NCI-H526 treated with DMSO at 0.1 percent for 48 hours (cell line): ENCODE data around the gene CTDP1.
A peak's percentile ranks its signal among the peaks of the same experiment; 100 is the strongest.

ENCODE experiments used
- DNase-seq: peaks from one replicate; lab custom pipeline; 2025; lab: John Stamatoyannopoulos, UW

Gene CTDP1

GRCh38 chr18:79644666-79645057 is 34.9 kb upstream of the CTDP1 start:
- DNase-seq: no peak

- DNase-seq: no peak
Measured at GRCh38 chr18:79645291-79645983, 34.2 kb upstream of the CTDP1 start.

DNA sequence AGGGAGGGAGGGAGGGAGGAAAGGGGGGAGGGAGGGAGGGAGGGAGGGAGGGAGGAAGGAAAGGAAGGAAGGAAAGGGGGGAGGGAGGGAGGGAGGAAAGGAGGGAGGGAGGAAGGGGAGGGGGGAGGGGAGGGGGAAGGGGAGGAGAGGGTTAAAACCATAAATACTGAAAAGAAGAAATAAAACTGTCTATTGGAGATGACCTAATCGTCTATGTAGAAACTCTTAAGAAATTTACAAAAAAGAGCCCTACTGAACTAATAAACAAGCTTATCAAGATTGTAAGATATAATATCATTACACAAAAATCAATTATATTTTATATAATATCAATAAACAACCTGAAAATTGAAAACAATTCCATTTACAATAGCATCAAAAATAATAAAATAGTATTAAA is 32.3 kb upstream of the CTDP1 start:
- no peak for DNase-seq

DNA sequence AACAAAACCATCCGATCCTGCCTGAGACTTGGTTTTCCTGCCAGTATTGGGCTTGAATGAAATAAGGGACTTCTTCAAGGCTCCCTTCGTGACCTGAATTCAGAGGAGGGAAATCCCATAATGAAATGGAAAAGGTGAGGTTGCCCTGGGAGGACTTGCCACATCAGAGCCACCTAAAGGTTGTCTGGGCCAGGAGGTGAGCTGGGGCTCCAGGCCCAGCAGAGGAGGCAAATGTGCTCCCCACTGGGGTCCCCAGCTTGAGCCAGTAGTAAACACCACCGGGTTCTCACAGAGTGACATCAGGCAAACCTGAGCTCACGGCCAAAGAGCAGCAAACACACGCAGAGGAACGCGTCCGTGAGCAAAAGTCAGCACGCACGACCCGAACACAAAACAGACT is 28.6 kb upstream of the CTDP1 start:
- DNase-seq: no peak

DNA sequence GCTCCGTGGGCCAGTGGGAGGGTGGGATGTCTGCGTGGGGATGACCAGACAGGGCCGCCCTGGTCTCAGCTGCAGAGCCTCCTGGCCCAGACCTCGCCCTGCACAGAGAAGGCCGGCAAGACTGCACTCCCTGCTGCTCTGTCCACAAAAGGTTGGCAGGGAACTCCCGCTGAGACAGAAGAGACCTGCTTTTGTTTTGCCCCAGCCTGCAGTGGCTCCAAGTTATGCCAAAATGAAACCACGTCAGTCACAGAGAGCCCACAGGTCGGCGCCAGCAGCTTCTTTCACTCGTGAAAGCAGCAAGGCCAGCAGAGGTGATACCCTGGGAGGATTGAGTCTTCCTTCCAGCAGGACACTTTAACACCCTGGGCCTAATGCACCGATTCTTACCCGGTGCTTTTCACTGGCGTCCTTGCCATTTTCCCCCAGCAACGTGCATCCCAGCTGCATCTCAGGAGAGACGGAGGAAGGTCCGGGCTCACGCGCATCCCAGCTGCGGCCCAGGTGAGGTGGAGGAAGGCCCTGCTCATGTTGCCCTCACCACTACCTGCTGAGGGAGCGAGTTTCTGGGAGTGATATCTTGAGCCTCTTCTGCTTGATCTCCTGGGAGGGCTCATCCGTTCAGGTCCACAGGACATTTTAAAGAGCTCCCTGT is 22.1 kb upstream of the CTDP1 start:
- DNase-seq: no peak

DNA sequence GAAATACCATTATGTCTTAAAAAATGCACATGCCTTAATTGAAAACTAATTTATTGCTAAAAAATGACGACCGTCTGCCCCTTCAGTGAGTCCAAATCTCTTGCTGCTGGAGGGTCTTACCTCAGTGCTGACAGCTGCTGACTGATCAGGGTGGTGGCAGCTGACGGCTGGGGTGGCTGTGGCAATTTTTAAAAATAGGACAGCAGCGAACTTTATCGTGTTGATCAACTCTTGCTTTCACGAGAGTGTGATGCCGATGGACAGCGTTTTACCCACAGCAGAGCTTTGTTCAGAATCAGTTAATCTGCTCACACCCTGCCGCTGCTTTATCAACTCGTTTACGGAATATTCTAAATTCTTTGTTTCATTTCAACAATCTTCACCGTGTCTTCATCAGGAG is 21.2 kb upstream of the CTDP1 start:
- DNase-seq: no peak

- DNase-seq: no peak
Measured at GRCh38 chr18:79659733-79660132, 19.9 kb upstream of the CTDP1 start.

DNA sequence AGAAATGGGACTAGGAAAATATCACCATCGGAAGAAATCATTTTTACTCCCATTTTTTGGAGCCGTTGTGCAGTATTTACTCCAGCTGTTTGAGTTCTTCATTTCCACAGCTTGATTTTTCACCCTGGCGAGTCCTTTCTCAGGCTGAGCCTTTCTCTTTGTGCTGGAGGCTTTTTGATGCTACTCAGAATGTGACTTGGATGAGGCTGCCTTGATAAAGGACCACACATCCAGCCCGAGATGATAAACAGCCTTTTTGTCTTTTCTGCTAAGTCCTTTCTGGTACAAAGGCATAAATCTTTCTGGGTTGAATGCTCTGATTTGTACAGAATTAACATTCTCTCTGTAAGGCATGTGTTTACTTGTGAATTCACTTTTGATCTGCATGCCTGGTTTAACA is 17.6 kb upstream of the CTDP1 start:
- DNase-seq: no peak

- no peak for DNase-seq
Measured at GRCh38 chr18:79662439-79662838, 17.2 kb upstream of the CTDP1 start.

GRCh38 chr18:79664525-79665125 is 15.0 kb upstream of the CTDP1 start:
- DNase-seq: no peak

DNA sequence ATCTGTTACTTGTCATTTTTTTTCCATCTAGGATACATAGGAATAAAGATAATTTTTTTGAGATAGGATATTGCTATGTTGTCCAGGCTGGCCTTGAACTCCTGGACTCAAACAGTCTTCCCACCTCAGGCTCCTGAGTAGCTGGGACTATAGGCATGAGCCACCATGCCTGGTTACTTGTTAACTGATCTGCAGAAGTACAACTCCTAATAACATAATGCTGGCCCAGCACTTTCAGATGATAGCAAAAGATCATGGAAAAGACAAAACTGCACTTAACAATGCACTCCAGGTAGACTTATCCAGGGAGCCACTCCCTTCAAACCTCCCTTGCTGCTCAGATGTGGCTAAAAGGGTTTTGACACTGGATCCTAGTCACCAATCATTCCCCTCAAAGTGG is 11.4 kb upstream of the CTDP1 start:
- DNase-seq: no peak

- DNase-seq: no peak
Measured at GRCh38 chr18:79672490-79673276, 6.9 kb upstream of the CTDP1 start.

- DNase-seq: no peak
Measured at GRCh38 chr18:79677221-79677620, 2.4 kb upstream of the CTDP1 start.

DNA sequence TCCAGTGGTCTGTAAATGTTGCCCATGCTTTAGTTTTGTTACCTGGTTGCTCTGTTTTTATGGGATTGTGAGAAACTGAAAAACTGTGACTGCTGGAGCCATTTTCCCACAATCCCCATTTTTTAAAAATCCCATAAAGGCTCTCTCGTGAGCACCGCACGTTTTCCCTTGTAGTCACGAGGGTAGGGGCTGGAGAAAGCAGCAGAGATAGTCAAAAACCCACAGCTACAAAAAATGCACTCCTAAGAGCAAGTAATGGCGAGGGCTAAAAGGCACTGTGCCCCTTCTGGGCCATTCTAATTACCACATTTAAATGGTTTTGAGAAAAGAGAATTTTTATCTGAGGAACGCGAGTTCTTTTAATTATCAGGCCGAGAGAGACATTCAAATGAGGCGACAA is 1.8 kb upstream of the CTDP1 start:
- no peak for DNase-seq

GRCh38 chr18:79678665-79679551 is 695 bp upstream of the CTDP1 start:
- peak; percentile 90 for DNase-seq

- DNase-seq: no peak
Measured at GRCh38 chr18:79680100-79680879, 687 bp downstream of the CTDP1 start.

- no peak for DNase-seq
Measured at GRCh38 chr18:79680891-79681339, 1.3 kb downstream of the CTDP1 start.

- DNase-seq: no peak
Measured at GRCh38 chr18:79681484-79682387, 2.1 kb downstream of the CTDP1 start.

DNA sequence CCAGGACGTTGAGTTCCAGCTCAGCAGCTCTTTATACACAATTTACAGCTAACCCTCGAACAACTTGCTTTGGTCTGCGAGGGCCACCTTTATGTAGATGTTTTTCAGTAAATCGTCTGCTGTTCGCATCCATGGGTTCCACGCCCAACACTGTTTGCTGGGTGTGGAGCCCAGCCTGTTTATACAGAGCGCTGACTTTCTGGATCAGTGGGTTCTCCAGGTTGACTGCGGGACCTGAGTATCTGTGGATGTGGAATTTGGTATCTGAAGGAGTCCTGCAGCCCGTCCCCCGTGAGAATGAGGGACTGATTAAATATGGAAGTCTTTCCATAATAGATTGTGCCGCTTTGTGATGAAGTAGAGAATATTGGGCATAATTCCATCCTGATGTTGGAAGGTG is 2.9 kb downstream of the CTDP1 start:
- no peak for DNase-seq
